Prostate gland (tissue), 2 donors: ENCODE measurements around the gene TTBK2.

Experiments
- CTCF ChIP-seq, 4 experiments: fragments of 200-600 bp in 2 of 4; fragments of 450-650 bp in 2 of 4; sonication (generic) in 2 of 4; IDR thresholded peaks; 1 replicate in 3 of 4; 2 replicates in 1 of 4; pipeline ENCODE4 v1.5.1; 2016 to 2019; ENCODE audit warnings: antibody characterized with exemption in 4 of 4, mild to moderate bottlenecking in 2 of 4, moderate library complexity in 2 of 4
- POLR2AphosphoS5 ChIP-seq: sonication (generic); formaldehyde crosslinking; IDR thresholded peaks from one replicate; pipeline ENCODE4 v1.6.1; 2017; ENCODE audit warnings: antibody characterized with exemption

GRCh38 chr15:42845581-42845980 is 75.0 kb downstream of the TTBK2 start:
- no peak for TF ChIP-seq CTCF (IDR thresholded peaks at IDR 0.05)
- TF ChIP-seq POLR2AphosphoS5 = no peak
